Measurements from ENCODE around the gene DPH1.

The DPH1 gene

DNA sequence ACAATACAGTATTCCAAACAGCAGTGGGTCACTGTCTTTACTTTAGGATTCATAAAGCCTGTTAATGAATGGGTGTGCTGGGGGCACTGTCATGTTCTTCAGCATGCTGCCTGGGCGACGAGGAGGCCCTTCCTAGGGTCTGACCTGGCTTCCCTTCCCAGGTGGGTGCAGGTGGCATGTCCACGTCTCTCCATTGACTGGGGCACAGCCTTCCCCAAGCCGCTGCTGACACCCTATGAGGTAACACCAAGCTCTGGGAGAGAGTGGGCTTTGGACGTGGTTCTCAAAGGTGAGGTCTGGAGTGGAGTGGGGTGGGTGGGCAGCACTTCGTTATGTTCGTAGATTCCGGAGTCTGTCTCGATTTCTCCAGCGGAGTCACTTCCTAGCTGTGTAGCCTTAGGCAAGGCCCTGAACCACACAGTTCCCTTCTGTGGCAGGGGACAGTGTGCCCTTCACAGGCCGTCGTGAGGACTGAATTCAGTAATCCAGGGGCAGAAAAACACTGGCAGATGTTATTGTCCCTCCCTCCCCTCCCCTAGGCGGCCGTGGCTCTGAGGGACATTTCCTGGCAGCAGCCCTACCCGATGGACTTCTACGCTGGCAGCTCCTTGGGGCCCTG, 11.1 kb downstream of the DPH1 start:
- Histone ChIP-seq H3K4me3 (ENCODE audit: low read depth in 1 of 2, low read length in 1 of 2) (peak overlapping the region; percentile 78 to 96), H3K4me1 (ENCODE audit: control insufficient read depth in 1 of 2, insufficient read depth in 1 of 2, low read depth in 1 of 2, low read length in 1 of 2) (peaks cover 18 to 24% of the 10 kb centered on the region in 2 experiments), H3K9me3 (no peaks in the 10 kb centered on the region), H3K36me3 (no peaks in the 10 kb centered on the region), H3K27me3 (no peaks in the 10 kb centered on the region), H3K27ac (peak overlapping the region; percentile 78)
- TF ChIP-seq, protein P1, sequence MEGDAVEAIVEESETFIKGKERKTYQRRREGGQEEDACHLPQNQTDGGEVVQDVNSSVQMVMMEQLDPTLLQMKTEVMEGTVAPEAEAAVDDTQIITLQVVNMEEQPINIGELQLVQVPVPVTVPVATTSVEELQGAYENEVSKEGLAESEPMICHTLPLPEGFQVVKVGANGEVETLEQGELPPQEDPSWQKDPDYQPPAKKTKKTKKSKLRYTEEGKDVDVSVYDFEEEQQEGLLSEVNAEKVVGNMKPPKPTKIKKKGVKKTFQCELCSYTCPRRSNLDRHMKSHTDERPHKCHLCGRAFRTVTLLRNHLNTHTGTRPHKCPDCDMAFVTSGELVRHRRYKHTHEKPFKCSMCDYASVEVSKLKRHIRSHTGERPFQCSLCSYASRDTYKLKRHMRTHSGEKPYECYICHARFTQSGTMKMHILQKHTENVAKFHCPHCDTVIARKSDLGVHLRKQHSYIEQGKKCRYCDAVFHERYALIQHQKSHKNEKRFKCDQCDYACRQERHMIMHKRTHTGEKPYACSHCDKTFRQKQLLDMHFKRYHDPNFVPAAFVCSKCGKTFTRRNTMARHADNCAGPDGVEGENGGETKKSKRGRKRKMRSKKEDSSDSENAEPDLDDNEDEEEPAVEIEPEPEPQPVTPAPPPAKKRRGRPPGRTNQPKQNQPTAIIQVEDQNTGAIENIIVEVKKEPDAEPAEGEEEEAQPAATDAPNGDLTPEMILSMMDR (IDR thresholded peaks at IDR 0.05), result no peak

DNA sequence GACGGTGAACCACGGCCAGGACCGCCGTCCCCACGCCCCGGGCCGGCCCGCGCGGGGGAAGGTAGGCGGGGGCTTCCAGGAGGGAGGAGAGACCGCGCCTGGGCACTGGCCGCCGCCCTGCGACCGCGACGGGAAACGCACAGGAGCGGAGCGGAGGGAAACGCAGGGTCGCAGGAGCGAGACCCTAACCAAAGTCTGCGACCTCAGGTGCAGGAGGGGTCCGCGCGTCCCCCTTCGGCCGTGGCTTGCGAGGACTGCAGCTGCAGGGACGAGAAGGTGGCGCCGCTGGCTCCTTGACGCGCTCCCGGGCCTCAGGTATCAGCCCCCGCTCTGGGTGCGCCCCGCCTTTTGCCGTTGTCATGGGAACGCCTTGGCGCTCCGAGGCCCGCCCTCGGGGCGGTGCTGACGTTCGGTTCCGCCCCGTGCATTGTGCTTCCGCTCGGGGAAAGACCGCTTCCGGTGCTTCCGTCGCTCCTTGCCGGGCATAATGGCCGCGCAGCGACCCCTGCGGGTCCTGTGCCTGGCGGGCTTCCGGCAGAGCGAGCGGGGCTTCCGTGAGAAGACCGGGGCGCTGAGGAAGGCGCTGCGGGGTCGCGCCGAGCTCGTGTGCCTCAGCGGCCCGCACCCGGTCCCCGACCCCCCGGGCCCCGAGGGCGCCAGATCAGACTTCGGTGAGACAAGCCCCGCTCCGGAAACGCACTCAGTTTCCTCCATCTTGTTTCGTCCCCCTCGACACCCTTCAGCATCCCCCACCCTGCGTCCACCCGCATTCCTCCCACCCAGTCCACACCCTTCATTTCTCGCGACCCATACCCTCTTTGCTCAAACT, 11.8 kb downstream of the DPH1 start, which contains the start of gene OVCA2:
TSS of gene OVCA2 (plus strand) at position 462 of the 829 bp plus-strand sequence. CDS start at position 488, 26 bp downstream.
- H3K36me3 ChIP-seq, result no peaks in the 10 kb centered on the region
- H3K4me1 ChIP-seq (ENCODE audit: control insufficient read depth in 1 of 2, insufficient read depth in 1 of 2, low read depth in 1 of 2, low read length in 1 of 2), result peaks cover 18 to 24% of the 10 kb centered on the region in 2 experiments
- H3K27me3 ChIP-seq, result peaks cover 6% of the 10 kb centered on the region
- H3K27ac ChIP-seq, result peak within 1 kb of the TSS; percentile 78
- TF ChIP-seq, protein P1 (IDR thresholded peaks at IDR 0.05), result no peak
- H3K9me3 ChIP-seq, result no peaks in the 10 kb centered on the region
- H3K4me3 ChIP-seq (ENCODE audit: low read depth in 1 of 2, low read length in 1 of 2), result peak within 1 kb of the TSS; percentile 78 to 96

DNA sequence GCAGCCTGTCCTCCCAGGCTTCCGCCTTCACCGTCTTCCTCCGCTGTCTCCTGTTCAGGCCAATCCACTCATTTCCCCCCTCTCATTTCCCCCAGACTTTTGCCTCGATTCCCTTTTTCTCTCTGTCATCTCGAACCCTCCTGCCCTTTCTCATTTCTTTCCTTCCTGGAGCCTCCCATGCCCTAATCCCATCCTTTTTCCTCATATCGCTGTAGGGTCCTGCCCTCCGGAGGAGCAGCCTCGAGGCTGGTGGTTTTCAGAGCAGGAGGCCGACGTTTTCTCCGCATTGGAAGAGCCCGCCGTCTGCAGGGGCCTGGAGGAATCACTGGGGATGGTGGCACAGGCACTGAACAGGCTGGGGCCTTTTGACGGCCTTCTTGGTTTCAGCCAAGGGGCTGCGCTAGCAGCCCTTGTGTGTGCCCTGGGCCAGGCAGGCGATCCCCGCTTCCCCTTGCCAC, 12.5 kb downstream of the DPH1 start:
- H3K4me3 ChIP-seq (ENCODE audit: low read depth in 1 of 2, low read length in 1 of 2), result peak overlapping the region; percentile 78 to 96
- peaks cover 18 to 24% of the 10 kb centered on the region in 2 experiments for H3K4me1 ChIP-seq (ENCODE audit: control insufficient read depth in 1 of 2, insufficient read depth in 1 of 2, low read depth in 1 of 2, low read length in 1 of 2)
- peaks cover 11% of the 10 kb centered on the region for H3K27me3 ChIP-seq
- H3K9me3 ChIP-seq, result no peaks in the 10 kb centered on the region
- H3K27ac ChIP-seq, result peak overlapping the region; percentile 78
- no peaks in the 10 kb centered on the region for H3K36me3 ChIP-seq
- TF ChIP-seq, protein P1 (IDR thresholded peaks at IDR 0.05), result no peak

DNA sequence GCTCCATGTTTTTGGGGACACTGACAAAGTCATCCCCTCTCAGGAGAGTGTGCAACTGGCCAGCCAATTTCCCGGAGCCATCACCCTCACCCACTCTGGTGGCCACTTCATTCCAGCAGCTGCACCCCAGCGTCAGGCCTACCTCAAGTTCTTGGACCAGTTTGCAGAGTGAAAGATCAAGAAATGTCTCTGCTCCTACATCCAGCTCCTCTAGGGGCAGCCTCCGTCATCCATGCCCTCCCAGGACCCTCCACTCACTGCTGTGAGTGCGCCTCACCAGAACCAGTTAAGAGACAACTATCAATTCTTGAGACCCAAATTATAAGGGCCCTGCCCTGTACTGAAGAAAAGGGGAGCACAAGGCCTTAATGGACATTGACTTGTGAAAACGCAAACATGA, 13.0 kb downstream of the DPH1 start:
- peaks cover 16% of the 10 kb centered on the region for H3K27me3 ChIP-seq
- TF ChIP-seq, protein P1 (IDR thresholded peaks at IDR 0.05), result no peak
- H3K4me1 ChIP-seq (ENCODE audit: control insufficient read depth in 1 of 2, insufficient read depth in 1 of 2, low read depth in 1 of 2, low read length in 1 of 2), result peaks cover 18 to 24% of the 10 kb centered on the region in 2 experiments
- no peaks in the 10 kb centered on the region for H3K36me3 ChIP-seq
- no peaks in the 10 kb centered on the region for H3K9me3 ChIP-seq
- no peak overlapping the region for H3K27ac ChIP-seq
- peak overlapping the region in 1 of 2 experiments; percentile 96 for H3K4me3 ChIP-seq (ENCODE audit: low read depth in 1 of 2, low read length in 1 of 2)

DNA sequence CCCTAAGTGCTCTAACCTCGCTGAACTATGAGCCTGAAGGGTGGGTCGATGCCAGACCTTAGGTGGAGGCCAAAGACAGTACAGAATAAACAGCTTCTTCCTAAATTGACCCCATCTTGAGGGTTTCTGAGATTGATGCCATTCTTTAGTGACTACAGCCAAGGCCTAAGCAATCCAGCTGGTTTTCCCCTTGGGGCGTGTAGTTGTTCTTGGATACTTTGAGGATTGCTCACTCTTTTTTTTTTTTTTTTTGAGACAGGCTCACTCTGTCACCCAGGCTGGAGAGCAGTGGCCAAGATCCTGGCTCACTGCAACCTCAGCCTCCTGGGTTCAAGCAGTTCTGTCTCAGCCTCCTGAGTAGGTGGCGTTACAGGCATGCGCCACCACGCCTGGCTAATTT, 13.8 kb downstream of the DPH1 start:
- no peaks in the 10 kb centered on the region for H3K9me3 ChIP-seq
- TF ChIP-seq, protein P1 (IDR thresholded peaks at IDR 0.05), result no peak
- peaks cover 18 to 25% of the 10 kb centered on the region in 2 experiments for H3K4me1 ChIP-seq (ENCODE audit: control insufficient read depth in 1 of 2, insufficient read depth in 1 of 2, low read depth in 1 of 2, low read length in 1 of 2)
- H3K36me3 ChIP-seq, result no peaks in the 10 kb centered on the region
- peaks cover 25% of the 10 kb centered on the region for H3K27me3 ChIP-seq
- H3K27ac ChIP-seq, result no peak overlapping the region
- H3K4me3 ChIP-seq (ENCODE audit: low read depth in 1 of 2, low read length in 1 of 2), result no peak overlapping the region

All from neutrophil (primary cell).